Measurements from ENCODE around the gene FBP2.
A peak's percentile ranks its signal among the peaks of the same experiment; 100 is the strongest.

The FBP2 gene

GRCh38 chr9:94607423-94607691, 13.7 kb upstream of the FBP2 start:
- Histone ChIP-seq H3K27ac (replicated peaks) (no peak overlapping the region), H3K4me3 (replicated peaks; ENCODE audit: insufficient read depth, low read length) (no peak overlapping the region), H3K27me3 (ENCODE audit: insufficient read depth, poor library complexity, severe bottlenecking) (no peaks in the 10 kb centered on the region)
- TF ChIP-seq POLR2AphosphoS5 (IDR thresholded peaks at IDR 0.05; ENCODE audit: low read depth) (no peak), REST (IDR thresholded peaks at IDR 0.05; ENCODE audit: insufficient replicate concordance, low read depth) (no peak), SPI1 (IDR thresholded peaks at IDR 0.05; ENCODE audit: borderline replicate concordance, low read depth) (no peak), CTCF (IDR thresholded peaks at IDR 0.05; ENCODE audit: insufficient read depth, low read length) (no peak), GABPA (IDR thresholded peaks at IDR 0.05; ENCODE audit: low read depth) (no peak)
- DNase-seq (ENCODE audit: low read depth in 1 of 2, low spot score in 1 of 2) = no peak

GRCh38 chr9:94606646-94607422, 13.2 kb upstream of the FBP2 start:
- Histone ChIP-seq H3K27ac (replicated peaks) (no peak overlapping the region), H3K27me3 (ENCODE audit: insufficient read depth, poor library complexity, severe bottlenecking) (no peaks in the 10 kb centered on the region), H3K4me3 (replicated peaks; ENCODE audit: insufficient read depth, low read length) (no peak overlapping the region)
- no peak for DNase-seq (ENCODE audit: low read depth in 1 of 2, low spot score in 1 of 2)
- TF ChIP-seq POLR2AphosphoS5 (IDR thresholded peaks at IDR 0.05; ENCODE audit: low read depth) = no peak
- no peak for TF ChIP-seq CTCF (IDR thresholded peaks at IDR 0.05; ENCODE audit: insufficient read depth, low read length)
- TF ChIP-seq SPI1 (IDR thresholded peaks at IDR 0.05; ENCODE audit: borderline replicate concordance, low read depth) = no peak
- TF ChIP-seq REST (IDR thresholded peaks at IDR 0.05; ENCODE audit: insufficient replicate concordance, low read depth) = no peak
- no peak for TF ChIP-seq GABPA (IDR thresholded peaks at IDR 0.05; ENCODE audit: low read depth)

- Histone ChIP-seq H3K27ac (replicated peaks) (no peak overlapping the region), H3K27me3 (ENCODE audit: insufficient read depth, poor library complexity, severe bottlenecking) (no peaks in the 10 kb centered on the region), H3K4me3 (replicated peaks; ENCODE audit: insufficient read depth, low read length) (no peak overlapping the region)
- TF ChIP-seq SPI1 (IDR thresholded peaks at IDR 0.05; ENCODE audit: borderline replicate concordance, low read depth) (no peak), CTCF (IDR thresholded peaks at IDR 0.05; ENCODE audit: insufficient read depth, low read length) (peak; percentile 58)
- DNase-seq (ENCODE audit: low read depth in 1 of 2, low spot score in 1 of 2) = peak; percentile 57 to 72
These were observed 9.9 kb upstream of the FBP2 start for GRCh38 chr9:94603259-94604160.
